Measurements from ENCODE around the gene NLK. TPM values are rescaled to one million over a fixed set of nuclear protein-coding genes. Genes with fewer than 3 reads are reported as not detected.

NLK gene
- total RNA-seq, 1 experiment from 2014 or later: 14.3 TPM

DNA sequence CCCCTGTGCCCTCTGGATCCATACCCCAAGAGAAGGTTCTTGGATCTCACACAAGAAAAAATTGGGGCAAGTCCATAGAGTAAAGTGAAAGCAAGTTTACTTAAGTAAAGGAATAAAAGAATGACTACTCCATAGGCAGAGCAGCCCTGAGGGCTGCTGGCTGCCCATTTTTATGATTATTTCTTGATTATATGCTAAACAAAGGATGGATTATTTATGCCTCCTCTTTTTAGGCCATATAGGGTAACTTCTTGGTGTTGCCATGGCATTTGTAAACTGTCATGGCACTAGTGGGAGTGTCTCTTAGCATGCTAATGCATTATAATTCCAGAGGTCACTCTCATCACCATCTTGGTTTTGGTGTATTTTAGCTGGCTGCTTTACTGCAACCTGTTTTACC is 70.8 kb downstream of the NLK start:
- DNase-seq (ENCODE audit: low read depth): no peak

DNA sequence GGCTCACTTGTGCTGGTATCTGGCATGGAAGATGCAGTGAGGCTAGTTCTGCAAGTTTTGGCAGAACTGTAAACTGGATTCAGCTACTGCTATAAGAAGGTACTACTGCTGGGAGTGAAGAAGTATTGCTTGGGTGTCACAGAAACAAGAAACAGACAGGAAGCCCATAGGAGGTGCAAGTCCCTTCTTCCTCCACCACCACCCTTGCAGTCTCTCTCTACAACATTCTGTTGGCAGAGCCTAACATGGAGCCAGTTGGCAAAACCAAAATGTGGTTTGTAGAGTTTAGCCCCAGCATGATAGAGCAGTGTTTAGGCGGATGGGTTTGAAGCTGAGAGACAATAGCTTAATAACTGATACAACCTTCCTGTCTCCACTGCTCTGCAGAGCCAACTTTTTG is 72.6 kb downstream of the NLK start:
- no peak for DNase-seq (ENCODE audit: low read depth)

DNA sequence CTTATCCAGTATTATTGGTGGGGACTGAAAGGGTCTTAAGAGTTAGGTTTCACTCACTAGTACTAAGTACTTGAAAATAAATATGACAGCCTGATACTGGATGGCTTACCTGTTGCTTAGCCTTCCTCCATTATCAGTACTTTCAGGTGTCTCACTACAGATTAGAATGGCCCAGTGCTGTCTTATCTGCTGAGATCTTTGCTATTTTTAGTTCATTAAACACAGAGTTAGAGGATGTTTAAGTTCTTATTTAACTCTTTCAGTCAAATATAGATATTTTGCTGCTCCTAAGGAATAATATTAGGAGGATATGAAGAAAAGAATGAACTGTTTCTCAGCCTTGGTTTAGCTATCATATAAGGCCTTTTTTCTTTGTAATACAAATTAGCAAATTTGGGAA is 74.8 kb downstream of the NLK start:
- DNase-seq (ENCODE audit: low read depth): no peak

DNA sequence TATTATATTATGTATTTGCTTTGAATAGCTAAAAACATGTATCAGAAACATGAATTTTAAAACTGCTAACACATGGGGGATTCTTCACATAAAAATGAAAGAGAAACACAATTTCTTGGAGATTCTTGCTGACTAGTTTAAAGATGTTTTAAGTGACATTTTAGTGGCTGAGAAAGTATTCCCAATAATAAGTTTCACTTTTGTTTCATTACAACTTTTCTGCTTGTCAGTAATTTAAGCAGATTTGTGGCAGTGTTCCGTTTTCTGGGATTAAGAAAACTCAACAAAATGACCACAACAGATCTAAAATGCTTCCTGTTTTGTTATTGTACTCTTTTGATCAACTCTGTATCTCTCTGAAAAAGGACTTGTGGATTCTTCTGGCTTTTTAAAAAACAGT is 75.9 kb downstream of the NLK start:
- DNase-seq (ENCODE audit: low read depth): no peak

- DNase-seq (ENCODE audit: low read depth): no peak
These were observed 76.6 kb downstream of the NLK start for GRCh38 chr17:28119046-28119445.

GRCh38 chr17:28119560-28119959 is 77.1 kb downstream of the NLK start:
- DNase-seq (ENCODE audit: low read depth): no peak

- DNase-seq (ENCODE audit: low read depth): no peak
These were observed 78.3 kb downstream of the NLK start for GRCh38 chr17:28120766-28121165.

GRCh38 chr17:28124962-28125361 is 82.5 kb downstream of the NLK start:
- DNase-seq (ENCODE audit: low read depth): no peak

GRCh38 chr17:28125526-28126378 is 83.3 kb downstream of the NLK start:
- DNase-seq (ENCODE audit: low read depth): no peak

GRCh38 chr17:28127196-28127595 is 84.7 kb downstream of the NLK start:
- no peak for DNase-seq (ENCODE audit: low read depth)

- DNase-seq (ENCODE audit: low read depth): no peak
These were observed 86.3 kb downstream of the NLK start for GRCh38 chr17:28128779-28129178.

DNA sequence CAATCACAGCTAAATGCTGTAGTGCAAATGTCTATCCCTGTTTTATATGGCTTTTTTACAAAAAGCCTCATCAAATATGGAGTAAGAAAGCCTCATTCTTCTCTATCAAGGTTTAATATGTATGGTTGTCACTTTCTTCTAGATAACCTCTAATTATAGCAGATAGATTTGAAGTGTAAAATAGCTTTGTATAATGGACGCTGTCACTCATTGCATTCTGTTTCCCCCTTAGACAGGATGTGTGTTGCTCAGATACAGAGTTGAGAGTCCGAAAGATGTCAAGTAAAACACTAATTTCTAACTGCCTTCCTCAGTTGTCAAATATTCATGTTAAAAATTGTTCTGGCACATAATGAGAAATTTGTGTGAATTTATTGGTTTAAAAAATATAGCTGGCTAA is 88.0 kb downstream of the NLK start:
- no peak for DNase-seq (ENCODE audit: low read depth)

GRCh38 chr17:28131599-28131998 is 89.1 kb downstream of the NLK start:
- no peak for DNase-seq (ENCODE audit: low read depth)

DNA sequence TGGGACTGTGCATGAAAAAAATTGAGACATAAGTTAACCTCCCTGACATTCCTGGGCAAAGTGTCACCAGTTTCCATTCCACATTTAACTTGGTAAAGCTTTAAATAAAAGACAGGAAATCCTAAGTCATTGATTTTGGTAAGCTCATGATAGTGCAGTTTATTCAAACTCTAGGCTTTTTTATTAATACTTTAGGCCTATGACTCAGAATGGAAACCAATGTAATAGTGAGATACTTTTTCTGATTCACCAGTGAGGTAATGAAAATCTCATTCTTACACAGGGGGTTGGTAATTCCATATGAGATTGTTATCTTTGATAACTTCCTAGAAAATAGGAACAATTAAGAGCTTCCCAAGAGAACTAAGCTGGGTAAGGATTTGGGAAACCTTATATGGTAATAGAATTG is 91.1 kb downstream of the NLK start:
- peak; percentile 34 for DNase-seq (ENCODE audit: low read depth)

GRCh38 chr17:28136923-28137322 is 94.4 kb downstream of the NLK start:
- no peak for DNase-seq (ENCODE audit: low read depth)

- DNase-seq (ENCODE audit: low read depth): no peak
These were observed 97.3 kb downstream of the NLK start for GRCh38 chr17:28139822-28140221.

GRCh38 chr17:28141313-28141712 is 98.8 kb downstream of the NLK start:
- DNase-seq (ENCODE audit: low read depth): no peak

- no peak for DNase-seq (ENCODE audit: low read depth)
These were observed 99.3 kb downstream of the NLK start for GRCh38 chr17:28141773-28142172.

DNA sequence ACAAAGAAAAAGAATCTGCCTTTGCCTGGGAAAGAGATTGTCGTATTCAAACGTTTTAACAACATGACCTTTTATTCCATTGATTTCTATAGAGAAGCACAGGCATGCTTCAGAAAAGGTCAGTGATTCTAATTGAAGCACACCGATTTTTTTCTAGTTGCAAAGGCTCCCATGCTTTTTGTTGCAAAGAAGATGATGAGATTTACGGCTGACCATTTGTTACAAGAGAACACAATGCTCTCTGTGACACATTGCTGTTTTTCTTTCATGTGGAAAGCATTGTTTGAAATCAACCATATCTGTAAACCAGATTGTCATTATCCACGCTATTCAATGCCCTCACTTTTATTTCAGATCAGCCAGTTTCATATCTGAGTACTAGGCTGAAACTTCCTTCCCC is 99.8 kb downstream of the NLK start:
- no peak for DNase-seq (ENCODE audit: low read depth)

- no peak for DNase-seq (ENCODE audit: low read depth)
These were observed 101.5 kb downstream of the NLK start for GRCh38 chr17:28144019-28144418.

GRCh38 chr17:28145348-28145747 is 102.9 kb downstream of the NLK start:
- peak; percentile 48 for DNase-seq (ENCODE audit: low read depth)

DNA sequence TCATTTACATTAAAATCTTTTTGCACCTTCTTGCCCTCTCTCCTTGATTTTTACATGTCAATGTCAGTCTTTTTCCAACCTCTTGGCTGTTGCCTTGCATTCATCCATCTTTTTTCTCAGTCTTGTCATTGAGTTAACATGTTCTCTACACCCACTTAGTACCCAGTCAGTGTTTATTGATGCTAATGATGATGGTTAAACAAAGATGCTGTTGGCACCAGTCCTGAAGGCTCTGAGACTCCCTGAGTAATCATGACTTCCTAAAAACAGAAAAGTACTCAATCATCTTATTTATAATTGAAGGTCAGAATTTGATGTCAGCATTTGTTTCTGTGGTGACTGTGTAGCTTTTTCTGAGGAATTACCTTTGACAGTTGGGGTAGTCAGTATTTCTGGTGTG is 104.5 kb downstream of the NLK start:
- no peak for DNase-seq (ENCODE audit: low read depth)

DNA sequence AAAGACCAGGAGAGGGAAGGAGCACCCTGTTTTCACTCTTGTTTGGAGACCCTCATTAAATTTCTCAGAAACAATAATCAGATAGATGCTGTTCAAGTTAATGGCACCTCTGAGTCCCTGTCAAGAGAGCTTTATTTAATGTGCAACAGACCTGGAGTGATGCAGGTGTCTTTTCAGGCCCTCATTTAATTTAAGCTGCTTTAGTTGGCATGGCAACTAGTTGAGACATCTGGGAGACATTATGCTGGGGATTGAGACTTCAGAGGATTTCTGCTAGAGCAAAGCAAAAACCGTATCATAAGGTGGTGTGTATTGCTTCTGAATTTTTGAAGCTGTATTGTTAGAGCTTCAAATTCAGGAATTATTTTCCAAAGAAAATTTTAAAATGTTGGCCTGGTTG is 108.5 kb downstream of the NLK start:
- DNase-seq (ENCODE audit: low read depth): peak; percentile 2

GRCh38 chr17:28154214-28154613 is 111.7 kb downstream of the NLK start:
- no peak for DNase-seq (ENCODE audit: low read depth)
